CD4-positive, alpha-beta T cell treated with Interleukin-6 at 100 ng/mL for 8 hours (primary cell): ENCODE results near the gene IL31RA.
A peak's percentile ranks its signal among the peaks of the same experiment; 100 is the strongest.

ENCODE experiments used
- DNase-seq: peaks from one replicate; pipeline ENCODE4 v3.0.0-alpha.2; 2020; ENCODE audit warnings: mixed read lengths, low spot score

The IL31RA gene

DNA sequence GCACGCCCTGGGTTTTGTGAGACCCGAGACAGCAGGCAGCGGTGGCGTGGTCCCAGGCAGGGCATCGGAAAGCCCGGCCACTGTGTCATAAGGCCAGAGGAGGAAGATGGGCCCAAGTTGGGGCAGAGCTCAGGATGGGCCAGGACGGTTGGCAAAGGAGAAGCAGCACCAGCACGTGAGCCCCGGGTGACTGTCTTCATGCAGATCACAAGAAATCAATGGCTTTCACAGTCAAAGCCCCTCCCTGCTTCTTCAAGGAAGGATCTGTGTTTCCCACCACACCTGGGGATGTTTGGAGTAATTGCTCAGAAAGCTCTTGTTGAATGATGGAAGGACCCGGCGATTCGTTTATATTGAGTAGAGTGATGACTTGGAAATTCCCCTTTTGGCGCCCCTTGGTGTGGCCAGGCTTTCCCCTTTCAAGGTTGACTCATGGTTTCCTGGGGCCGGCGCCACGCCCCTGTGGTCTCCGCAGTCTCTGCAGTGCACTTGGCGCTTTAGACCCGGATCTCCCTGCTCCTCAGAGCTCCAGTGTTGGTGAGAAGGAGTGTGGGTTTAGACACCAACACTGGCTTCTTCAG is 52.1 kb downstream of the IL31RA start:
- peak; percentile 52 for DNase-seq

DNA sequence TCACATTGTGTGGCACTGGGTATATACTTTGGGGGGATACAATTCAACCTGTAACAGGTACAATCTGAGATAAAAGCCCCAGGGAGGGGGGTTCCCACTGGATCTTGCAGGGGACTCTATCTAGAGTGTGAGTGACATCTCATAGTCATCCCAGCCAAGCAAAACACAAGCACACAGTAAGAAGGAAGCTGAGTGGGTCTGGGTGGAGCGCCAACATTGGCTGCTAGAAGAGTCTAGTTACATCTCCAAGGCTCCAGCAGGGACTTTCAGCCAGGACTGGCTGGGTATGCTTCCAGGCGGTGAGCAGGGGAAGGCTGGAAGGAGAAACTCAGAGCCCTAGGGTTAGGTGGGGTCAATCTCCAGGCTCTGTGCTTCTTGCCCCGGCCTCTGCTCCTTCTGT is 53.0 kb downstream of the IL31RA start:
- no peak for DNase-seq

DNA sequence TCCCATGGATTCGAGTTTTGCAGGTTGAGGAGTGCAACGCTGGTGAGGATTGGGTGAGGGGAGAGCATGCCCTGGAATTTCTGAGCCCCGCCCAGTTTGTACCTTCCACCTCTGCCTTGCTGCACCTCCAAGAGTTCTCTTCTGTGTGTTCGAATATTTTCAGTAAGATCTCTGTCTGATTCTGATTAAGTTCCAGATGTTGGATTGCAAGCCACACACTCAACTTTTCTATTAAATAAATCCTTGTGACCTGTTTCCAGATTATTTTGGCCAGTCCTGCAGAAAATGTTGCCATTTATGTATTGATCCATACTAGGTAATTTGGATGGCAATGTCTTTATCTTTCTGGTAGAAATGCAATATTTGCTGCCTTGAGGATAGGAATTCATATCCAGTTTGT is 54.1 kb downstream of the IL31RA start:
- no peak for DNase-seq

DNA sequence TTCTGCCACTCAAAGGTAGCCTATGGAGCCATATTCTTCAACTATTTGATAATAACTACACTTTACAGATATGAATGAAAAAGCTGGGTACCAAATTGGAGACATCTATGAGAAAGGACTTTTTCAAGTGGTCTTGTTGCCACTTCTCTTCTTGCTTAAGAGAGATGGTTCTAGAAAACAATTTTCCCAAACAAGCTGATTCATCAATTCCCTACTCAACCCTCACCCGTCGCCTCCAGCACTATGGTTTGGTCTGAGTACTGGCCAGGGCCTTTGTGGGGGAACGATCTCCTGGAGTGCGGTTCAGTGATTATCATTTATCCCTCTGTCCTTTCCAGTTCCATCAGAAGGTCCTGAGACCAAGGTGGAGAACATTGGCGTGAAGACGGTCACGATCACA is 56.8 kb downstream of the IL31RA start:
- no peak for DNase-seq

DNA sequence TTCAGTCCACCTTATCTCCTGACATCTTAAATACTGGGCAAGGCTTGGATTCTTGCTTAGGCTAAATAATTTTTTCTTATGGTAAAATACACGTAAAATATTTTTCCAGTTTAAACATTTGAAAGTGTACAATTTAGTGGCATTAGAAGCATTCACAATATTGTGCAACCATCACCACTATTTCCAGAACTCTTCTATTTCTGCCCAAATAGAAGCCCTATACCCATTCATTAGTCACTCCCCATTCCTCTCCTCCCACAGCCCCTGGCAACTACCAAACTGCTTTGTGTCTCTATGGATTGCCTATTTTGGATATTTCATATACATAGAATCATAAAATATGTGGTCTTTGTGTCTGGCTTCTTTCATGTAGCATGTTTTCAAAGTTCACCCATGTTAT is 57.6 kb downstream of the IL31RA start:
- no peak for DNase-seq

DNA sequence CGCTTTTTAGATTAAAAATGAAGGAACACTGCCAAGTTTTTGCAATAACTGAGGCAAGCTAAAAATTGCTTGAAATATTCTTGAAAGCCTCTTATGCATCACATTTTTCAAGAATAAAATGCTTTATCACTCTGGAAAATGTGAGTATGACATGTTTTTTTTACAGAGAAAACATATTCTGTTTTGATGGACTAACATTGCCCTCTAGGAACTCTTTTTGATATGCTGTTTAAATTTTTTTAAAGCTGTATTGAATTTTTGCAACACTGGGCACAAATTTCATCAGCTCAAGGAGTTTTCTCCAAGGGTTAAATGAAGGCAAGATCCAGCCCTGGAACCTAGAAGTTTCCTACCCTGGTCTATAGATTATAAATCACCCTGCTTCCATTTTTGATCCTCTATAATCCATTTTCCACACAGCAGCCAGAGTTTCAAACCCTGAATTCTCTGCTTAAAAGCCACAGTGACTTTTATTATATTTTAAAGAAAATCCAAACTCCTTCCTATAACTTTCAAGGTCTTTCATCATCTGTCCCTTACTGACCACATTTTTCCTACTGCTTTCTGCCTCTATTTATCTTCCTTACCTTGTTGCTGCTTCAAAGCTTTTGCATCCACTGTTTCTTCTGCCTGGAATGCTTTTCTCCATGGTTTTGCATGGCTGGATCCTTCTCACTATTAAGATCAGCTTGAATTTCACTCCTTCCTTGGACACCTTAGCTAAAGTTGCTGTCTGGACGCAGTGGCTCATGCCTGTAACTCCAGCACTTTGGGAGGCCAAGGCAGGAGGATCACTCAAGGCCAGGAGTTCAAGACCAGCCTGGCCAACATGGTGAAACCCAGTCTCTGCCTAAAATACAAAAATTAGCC is 60.9 kb downstream of the IL31RA start:
- DNase-seq = no peak

DNA sequence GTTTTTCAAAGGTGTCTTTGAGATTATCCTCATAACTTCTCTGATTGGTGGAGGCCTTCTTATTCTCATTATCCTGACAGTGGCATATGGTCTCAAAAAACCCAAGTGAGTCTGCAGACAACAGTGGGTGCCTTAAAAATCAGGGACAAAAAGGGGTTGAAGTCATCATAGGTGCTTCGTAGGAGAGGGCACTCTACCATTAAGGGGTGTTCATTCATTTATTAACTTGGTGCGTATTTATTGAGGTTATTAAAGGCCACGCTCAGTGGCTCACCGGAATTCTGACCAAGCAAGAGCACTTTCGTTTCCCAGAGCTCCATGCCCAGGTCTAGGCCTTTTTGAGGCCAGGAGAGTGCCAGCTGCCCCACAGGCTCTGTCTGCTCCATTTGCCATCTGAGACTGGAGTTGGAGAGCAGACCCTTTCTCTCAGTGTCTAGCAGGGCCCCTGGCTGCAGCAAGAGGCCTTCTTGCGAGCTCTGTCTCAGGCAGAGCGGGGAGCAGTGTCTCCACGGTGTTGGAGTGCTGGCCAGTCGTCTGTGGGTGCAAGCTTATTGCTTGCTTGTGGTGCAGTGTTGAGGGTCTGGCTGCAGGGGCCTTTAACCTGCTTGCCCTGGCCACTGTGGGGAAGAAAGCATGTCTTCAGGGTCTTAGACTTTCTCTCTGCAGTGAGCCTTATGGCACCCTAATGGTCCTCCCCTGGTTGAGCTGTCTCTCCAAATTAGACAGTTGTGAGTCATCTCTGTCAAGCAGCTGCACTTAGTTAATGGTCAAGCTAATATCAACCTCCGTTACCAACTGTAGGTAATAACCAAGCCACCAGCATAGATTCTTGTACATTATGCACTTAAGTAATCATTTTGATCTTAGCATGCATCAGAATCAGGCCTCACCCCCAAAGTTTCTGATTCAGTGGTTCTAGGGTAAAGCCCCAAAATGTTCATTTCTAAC is 62.6 kb downstream of the IL31RA start:
- no peak for DNase-seq

DNA sequence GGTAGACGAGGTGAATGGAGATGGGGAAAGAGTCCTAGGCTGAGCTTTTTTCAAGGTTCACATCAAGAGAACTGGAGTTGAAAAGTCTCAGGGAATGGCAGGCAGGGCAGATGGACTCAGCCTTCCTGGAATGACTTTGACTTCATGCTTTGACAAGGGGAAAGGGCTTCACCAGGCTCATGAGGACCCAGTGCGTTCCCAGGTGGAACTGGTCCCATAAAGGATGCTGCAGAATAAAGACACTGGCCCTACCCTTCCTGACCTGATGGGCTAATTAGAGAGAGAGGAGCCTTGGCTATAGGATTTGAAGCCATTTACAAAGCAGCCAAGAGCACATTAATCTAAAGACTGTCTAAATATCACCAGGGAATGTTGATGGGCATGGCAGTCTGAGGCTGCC is 63.8 kb downstream of the IL31RA start:
- DNase-seq = no peak

DNA sequence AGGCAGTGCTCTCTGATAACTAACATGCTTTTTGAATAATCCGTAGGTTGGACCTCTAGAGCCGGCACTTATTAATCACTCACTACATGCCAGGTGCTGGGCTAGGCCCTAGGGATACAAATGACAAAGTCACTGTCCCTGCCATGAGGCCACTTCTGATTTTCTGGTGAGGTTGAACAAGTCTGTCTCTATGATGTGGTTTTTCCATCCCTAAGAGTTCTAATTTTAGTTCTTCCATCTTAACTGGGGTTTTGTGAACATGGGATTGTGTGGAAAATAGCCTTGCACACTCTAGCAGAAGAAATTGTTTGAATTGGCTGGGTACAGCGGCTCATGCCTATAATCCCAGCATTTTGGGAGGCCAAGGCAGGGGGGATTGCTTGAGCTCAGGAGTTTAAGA is 64.6 kb downstream of the IL31RA start:
- DNase-seq = no peak

DNA sequence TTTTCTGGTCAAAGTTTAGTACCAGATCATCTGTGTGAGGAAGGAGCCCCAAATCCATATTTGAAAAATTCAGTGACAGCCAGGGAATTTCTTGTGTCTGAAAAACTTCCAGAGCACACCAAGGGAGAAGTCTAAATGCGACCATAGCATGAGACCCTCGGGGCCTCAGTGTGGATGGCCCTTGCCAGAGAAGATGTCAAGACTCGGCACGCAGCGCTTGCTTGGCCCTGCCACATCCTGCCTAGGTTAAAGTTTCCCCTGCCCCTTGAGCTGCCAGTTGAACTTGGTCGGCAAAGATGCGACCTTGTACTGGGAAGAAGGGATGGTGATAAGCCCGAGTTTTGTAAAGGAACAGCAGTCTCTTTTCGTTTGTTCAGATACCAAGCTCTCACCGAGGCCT is 65.8 kb downstream of the IL31RA start:
- no peak for DNase-seq

DNA sequence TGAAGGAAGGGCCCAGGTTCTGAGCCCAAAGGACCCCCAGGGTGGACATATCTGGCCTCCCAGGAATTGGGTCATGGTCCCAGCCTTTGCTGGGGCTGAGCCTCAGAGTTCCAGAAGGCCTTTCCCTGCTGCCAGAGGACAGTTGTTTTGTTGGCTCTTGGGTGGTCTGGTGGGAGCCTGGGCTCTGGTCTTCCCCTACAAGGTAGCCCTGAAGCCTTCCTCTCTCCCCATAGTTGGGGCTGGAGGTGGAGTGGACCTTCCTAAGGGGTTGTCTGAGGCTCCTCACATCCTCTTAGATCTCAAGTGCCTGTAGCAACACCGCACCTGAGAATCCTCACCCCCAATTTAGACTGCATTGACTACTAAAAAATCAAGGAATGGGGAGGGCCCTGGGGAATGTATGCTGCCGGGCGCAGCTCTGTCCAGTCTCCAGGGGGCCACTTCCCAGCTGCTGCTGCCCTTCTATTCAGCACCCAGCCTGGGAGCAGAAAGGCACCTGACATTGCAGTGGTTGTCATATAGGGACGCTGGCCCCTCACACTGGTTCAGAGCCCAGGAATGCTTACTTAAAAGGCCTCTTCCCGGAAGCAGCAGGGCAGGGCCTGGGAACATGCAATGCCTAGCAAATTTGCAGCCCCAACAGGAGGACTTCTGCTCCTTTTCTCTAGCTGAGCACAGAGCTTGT is 66.4 kb downstream of the IL31RA start:
- DNase-seq = no peak

DNA sequence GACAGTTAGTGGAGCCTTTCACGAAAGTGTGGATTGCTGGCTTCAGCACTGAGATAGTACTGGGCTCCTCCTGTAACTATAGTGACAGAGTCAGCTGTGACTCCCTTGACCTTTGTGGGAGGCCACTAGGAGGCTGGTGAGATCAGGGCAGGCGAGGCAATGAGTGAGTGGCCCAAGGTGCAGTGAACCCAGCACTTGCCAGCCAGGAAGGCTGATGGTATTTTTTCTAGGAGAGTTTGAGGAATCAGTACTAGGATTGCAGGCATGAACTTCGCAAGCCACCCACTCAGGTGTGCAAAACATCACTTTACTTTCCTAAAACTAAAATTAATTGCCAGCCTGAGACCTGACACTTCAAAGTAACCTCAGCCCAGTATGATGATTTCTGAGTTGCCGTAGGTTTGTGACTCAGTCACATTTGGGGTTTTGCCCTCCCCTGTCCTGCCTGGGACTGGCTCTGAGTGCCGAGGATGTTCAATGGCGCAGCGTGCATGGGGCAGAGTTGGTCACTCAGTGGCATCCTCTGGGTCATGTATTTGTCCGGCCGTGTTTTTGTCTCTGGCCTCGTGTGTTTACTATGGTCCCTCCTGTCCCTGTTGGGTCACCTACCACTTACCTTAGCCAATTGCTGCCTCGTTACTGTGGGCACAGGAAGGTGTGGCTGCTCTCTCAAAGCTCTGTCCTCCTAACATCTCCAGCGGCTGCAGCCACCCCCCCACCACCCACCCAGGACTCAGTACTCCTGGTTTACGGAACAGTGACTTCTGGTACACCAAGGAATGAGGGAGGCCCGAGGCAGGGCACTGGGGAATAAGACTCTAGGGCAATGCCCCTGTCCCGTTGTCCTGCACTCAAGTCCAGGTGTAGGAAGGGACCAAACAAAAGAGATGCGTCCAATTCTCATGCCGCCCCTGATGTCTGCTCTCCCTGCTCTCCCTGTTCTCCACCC is 67.2 kb downstream of the IL31RA start:
- no peak for DNase-seq

DNA sequence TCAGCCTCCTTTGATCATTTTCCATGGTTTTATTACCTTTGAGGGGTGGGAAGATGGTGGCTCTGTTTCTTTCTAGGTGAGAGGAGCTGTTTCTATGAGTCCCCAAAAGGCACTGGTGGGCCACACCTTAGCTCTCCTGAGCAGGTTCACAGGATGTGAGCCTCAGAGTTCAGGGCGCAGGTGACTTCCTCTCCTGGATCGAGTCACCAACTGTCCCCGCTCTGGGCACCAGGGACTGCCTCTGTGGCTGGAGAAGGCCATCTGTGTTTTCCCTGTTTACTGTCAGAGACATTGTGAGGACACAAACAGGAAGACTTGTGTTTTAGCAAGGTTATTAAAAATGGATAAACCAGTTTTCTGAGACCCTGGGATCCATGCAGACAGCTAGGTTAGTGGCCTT is 68.5 kb downstream of the IL31RA start:
- DNase-seq = no peak

DNA sequence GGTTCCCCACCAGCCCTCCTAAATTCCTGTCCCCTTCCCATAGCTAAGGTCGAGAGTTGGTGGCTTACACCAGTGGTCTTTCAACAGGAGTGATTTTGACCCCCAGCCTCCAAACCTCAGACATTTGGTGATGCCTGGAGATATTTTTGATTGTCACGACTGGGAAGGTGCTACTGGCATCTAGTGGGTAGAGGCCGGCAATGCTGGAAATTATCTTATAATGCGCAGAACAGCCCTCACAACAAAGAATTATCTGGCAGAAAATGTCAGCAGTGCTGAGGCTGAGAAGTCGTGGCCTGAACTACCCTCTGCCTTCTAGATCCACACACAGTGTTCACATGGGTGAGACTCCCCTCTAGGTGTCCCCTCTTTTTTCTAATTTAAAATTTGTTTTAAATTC is 69.6 kb downstream of the IL31RA start:
- DNase-seq = no peak

DNA sequence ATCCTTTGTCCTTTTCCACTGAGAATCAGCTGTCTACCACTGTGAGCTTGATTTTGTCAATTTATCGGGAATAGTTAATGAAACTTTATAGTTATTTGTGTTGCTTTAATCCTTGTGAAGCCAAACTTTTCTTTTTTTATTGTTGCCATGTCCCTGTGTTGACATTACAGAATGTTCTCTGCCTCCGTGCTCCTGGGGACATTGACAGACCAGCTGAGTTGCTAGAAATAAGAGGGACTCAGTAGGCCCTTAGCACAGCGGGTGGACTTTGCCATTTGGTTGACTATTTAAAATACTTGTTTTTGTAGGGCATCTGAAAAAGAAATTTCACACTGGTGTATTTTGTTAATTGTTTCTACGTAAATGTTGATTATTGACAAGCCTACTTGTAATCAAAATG is 70.5 kb downstream of the IL31RA start:
- no peak for DNase-seq

DNA sequence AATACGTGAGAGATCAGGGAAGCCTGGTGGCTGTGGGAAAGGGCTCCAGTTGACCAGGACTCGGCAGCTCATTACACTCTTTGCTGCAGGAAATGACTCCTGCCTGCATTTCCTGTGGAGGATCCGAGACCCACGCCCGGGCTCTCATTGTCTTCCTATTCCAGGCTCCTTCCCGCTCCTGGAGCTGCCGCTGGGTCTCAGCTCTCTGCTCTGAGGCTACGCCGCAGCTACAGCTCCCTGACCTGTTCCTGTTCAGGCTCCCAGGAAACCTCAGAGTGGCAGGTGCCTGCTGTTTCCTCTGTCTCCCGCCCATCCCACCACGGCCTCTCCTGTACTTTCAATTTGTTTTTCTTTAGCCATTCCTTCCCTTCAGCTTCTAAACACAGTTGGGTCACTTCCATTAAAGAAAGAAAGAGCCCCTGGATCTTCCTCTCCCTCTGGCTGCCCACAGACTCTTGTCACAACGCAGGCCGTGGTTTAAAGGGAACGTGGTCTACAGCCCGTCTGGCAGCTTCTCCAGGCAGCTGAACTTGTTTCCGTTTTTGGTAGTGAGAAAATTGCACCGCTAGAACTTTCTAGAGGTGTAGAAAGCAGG is 72.1 kb downstream of the IL31RA start:
- DNase-seq = peak; percentile 21

DNA sequence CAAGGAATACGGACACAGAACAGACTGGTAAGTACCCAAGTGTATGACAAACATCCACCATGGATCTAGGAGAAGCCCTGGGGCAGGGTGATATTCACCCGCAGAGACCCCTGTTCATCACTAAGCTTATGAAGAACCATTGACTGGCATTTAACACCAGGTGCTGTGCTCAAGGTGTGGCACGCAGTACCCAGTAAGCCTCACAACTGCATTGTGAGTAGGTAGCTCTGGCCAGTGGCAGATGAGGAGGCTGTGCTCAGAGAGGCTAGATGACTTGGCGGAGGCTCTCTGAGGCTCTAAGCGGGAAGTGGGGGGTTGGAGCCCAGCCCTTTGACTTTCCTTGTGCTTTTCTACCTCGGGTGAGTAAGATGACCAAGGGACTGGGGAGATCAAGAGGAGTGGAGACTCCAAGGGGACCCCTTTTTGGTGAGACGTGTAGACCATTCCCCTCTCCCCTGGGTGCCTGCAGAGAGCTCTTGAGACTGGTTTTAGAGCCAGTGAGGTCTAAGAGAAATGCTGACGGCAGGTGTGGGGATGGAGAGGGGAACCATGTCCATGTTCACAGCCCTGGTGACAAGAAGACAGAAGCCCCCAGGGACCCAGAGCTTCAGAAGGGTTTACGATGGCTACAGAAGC is 72.8 kb downstream of the IL31RA start:
- DNase-seq = no peak

DNA sequence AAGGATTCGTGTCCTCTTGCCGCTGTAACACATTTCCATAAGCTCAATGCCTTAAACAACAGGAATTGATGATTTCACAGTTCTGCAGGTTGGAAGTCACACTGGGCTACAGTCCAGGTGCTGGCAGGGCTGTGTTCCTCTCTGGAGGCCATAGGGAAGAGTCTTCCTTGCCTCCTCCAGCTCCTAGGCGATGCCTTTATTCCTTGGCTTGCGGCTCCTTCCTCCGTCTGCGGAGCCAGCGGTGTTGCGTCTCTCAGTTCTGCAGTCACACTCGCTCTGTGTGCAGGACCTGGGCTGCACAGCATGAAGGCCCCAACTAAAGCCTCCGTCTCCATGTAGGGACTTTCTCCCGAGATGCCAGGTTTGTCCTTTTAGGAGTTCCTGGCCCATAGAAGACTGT is 73.6 kb downstream of the IL31RA start:
- no peak for DNase-seq

DNA sequence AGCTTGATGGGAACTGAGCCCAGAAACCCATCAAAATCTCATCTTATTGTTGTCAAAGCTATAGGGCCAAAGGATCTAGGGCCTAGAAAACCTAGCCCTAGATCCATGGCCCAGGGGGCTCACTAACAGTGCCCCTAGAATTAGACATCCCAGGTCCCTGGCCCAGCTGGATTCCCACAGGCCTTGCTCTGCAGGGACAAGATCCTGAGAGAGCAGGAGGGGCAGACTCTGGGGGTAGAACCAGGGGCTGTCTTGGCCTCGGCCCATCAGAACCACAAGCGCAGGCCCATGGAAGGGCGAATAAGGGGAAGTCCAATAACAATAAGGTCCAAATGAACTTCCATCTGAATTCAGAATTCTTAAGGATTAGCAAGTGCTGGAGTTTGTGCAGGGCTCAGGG is 74.0 kb downstream of the IL31RA start:
- DNase-seq = no peak

DNA sequence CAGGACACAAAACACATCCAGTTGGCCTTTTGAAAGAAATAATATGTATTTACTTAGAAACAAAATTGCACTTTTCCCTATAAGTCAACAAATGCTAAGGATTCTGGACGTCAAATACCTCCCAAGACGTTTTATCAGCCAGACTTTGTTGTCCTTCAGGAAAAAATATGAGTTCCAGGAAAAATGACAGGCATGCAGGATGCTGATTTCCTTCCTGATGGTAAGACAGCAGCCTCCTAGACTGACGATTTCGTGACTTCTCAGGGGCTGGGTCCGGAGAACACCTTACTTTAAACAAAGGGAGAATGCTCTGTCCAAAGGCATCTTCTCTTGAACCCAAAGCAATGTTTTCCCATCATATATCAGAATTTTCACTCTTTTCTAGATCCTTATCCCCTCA is 74.6 kb downstream of the IL31RA start:
- DNase-seq = no peak
